ENCODE data around the gene KATNAL2. TPM values are rescaled to one million over a fixed set of nuclear protein-coding genes. Genes with fewer than 3 reads are reported as not detected.

KATNAL2 gene
- polyA plus RNA-seq, 1 of the 3 experiments (the other 2 are of a cell fraction): 6.5 TPM

DNA sequence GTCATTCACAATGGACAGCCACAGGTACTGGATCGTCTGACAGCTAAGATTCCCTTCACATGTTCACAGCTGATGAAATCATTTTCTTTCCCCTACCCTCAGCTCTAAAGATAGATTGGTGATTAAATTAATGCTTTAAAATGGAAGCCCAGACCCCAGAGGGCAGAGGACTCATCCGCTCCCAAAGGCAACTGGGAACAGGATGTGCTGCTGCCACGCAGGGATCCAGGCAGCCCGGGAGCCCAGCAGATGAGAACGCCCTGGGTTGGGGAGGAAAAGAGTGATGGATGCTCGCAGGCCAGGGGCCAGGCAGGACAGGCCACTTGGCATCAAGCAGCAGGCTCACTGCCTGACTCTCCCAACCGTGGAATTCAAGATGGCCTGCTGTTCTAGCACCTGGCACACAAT lies 191.6 kb downstream of the KATNAL2 start:
- H3K9ac ChIP-seq: no peak overlapping the region
- no peak overlapping the region; a peak in 1 of 4 replicates for H3K27ac ChIP-seq (ENCODE audit: low read depth in 2 of 2, low read length in 1 of 2)
- DNase-seq: peak; percentile 9
- H3K4me2 ChIP-seq: no peak overlapping the region
- H3F3A ChIP-seq (replicated peaks; ENCODE audit: insufficient read depth): no peaks in the 10 kb centered on the region
- ChIA-PET CTCF (interaction anchor here (1.6 to 11.0 kb wide), 5 partner anchors 8 to 640 kb away, joined by 5 to 67 read pairs (median 5); no protein-coding TSS in a partner anchor), POLR2A (no interaction called here)
- no peaks in the 10 kb centered on the region for H3K79me2 ChIP-seq (ENCODE audit: insufficient read depth)
- H3K9me3 ChIP-seq: no peaks in the 10 kb centered on the region
- 82% methylated on average over 7 of the region's 7 CpGs for WGBS (ENCODE audit: low lambda C conversion rate)
- H3K4me3 ChIP-seq (ENCODE audit: low read depth in 2 of 2, low read length in 1 of 2): no peak overlapping the region
- H2AFZ ChIP-seq (ENCODE audit: low read depth): no peak overlapping the region
- TF ChIP-seq GATA2 (CRISPR knock-in tag; IDR thresholded peaks at IDR 0.05) (no peak), GABPA (IDR thresholded peaks at IDR 0.05; ENCODE audit: low read depth) (no peak), EP300 (IDR thresholded peaks at IDR 0.05; ENCODE audit: borderline replicate concordance in 1 of 2, low read depth in 1 of 2, low read length in 1 of 2) (no peak), SMC3 (IDR thresholded peaks at IDR 0.05; ENCODE audit: low read depth, low read length) (no peak), CHD2 (IDR thresholded peaks at IDR 0.05; ENCODE audit: low read length, partially characterized antibody) (no peak), JUND (IDR thresholded peaks at IDR 0.05) (no peak), MAX (IDR thresholded peaks at IDR 0.05; ENCODE audit: low read depth) (no peak), POLR2AphosphoS5 (IDR thresholded peaks at IDR 0.05; ENCODE audit: low read depth, low read length) (no peak), EZH2phosphoT487 (IDR thresholded peaks at IDR 0.05; ENCODE audit: borderline replicate concordance, low read depth) (no peak), NRF1 (IDR thresholded peaks at IDR 0.05; ENCODE audit: low read depth, low read length) (no peak), ZBTB33 (IDR thresholded peaks at IDR 0.05; ENCODE audit: borderline replicate concordance, low read depth) (no peak), FOXJ3 (CRISPR knock-in tag; IDR thresholded peaks at IDR 0.05) (no peak), TEAD4 (IDR thresholded peaks at IDR 0.05; ENCODE audit: borderline replicate concordance, insufficient read depth) (no peak), YY1 (IDR thresholded peaks at IDR 0.05; ENCODE audit: low read depth) (no peak), FOSL2 (IDR thresholded peaks at IDR 0.05; ENCODE audit: borderline replicate concordance, low read depth) (no peak)
- TF ChIP-seq, protein P1, sequence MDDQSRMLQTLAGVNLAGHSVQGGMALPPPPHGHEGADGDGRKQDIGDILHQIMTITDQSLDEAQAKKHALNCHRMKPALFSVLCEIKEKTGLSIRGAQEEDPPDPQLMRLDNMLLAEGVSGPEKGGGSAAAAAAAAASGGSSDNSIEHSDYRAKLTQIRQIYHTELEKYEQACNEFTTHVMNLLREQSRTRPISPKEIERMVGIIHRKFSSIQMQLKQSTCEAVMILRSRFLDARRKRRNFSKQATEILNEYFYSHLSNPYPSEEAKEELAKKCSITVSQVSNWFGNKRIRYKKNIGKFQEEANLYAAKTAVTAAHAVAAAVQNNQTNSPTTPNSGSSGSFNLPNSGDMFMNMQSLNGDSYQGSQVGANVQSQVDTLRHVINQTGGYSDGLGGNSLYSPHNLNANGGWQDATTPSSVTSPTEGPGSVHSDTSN (IDR thresholded peaks at IDR 0.05): no peak
- no peaks in the 10 kb centered on the region for H3K27me3 ChIP-seq (ENCODE audit: insufficient read depth)
- no peaks in the 10 kb centered on the region for H3K9me2 ChIP-seq
- H3K4me1 ChIP-seq (ENCODE audit: control insufficient read depth in 1 of 2, insufficient read depth in 2 of 2, low read depth in 1 of 2, low read length in 1 of 2): peaks cover 0 to 10% of the 10 kb centered on the region in 2 experiments; a peak in 1 of 4 replicates
- H3K36me3 ChIP-seq (replicated peaks in 1 of 2; ENCODE audit: control insufficient read depth in 1 of 2, insufficient read depth in 2 of 2, low read length in 1 of 2): peaks cover 47 to 95% of the 10 kb centered on the region in 2 experiments
- H4K20me1 ChIP-seq (ENCODE audit: insufficient read depth): no peaks in the 10 kb centered on the region
